OCI-LY7 (cell line): ENCODE measurements around the gene TAF4.

Source experiments
- CTCF ChIP-seq: fragments of 200-600 bp; sonication (generic); conservative IDR thresholded peaks from 2 replicates; pipeline ENCODE4 v1.5.1; 2014; ENCODE audit warnings: mild to moderate bottlenecking, antibody characterized with exemption, low read length, moderate library complexity, mixed read lengths
- EZH2phosphoT487 ChIP-seq: fragments of 200-600 bp; sonication (generic); IDR thresholded peaks from 2 replicates; pipeline ENCODE4 v1.6.1; 2018; ENCODE audit warnings: low read depth, borderline replicate concordance, mild to moderate bottlenecking, mixed run types, antibody characterized with exemption, low read length, moderate library complexity, mixed read lengths

- no peak for TF ChIP-seq CTCF
- TF ChIP-seq EZH2phosphoT487 = no peak
These were observed 75.2 kb downstream of the TAF4 start for GRCh38 chr20:61990484-61990883.
